ENCODE results near the gene CISD3.

Gene CISD3

GRCh38 chr17:38751808-38752307 lies 21.7 kb downstream of the CISD3 start:
- peak overlapping the region; percentile 93 for H3K27ac ChIP-seq
- TF ChIP-seq CTCF (conservative IDR thresholded peaks at IDR 0.05) (no peak), ZFX (IDR thresholded peaks at IDR 0.05) (no peak)

GRCh38 chr17:38752308-38753070 lies 22.3 kb downstream of the CISD3 start, which contains the start of gene PSMB3:
TSS of gene PSMB3 (plus strand) at chr17:38752741. CDS start at chr17:38752827, 86 bp downstream.
- H3K27ac ChIP-seq: peak within 1 kb of the TSS; percentile 93
- TF ChIP-seq ZFX (IDR thresholded peaks at IDR 0.05): peak; percentile 44; the same call in 1 of the 2 replicates
- TF ChIP-seq CTCF (conservative IDR thresholded peaks at IDR 0.05): no peak

GRCh38 chr17:38753071-38753506 lies 22.9 kb downstream of the CISD3 start:
- peak overlapping the region; percentile 93 for H3K27ac ChIP-seq
- TF ChIP-seq CTCF (conservative IDR thresholded peaks at IDR 0.05) (no peak), ZFX (IDR thresholded peaks at IDR 0.05) (0 out of 2 replicates have a peak, but pooled peaks have one; percentile 6)

GRCh38 chr17:38761612-38762011 lies 31.5 kb downstream of the CISD3 start:
- TF ChIP-seq CTCF (conservative IDR thresholded peaks at IDR 0.05): no peak
- no peak for TF ChIP-seq ZFX (IDR thresholded peaks at IDR 0.05)
- H3K27ac ChIP-seq: no peak overlapping the region

GRCh38 chr17:38762231-38762630 lies 32.1 kb downstream of the CISD3 start:
- no peak overlapping the region for H3K27ac ChIP-seq
- TF ChIP-seq ZFX (IDR thresholded peaks at IDR 0.05) (no peak), CTCF (conservative IDR thresholded peaks at IDR 0.05) (no peak)

- TF ChIP-seq ZFX (IDR thresholded peaks at IDR 0.05) (no peak), CTCF (conservative IDR thresholded peaks at IDR 0.05) (no peak)
- H3K27ac ChIP-seq: no peak overlapping the region
Observed at GRCh38 chr17:38766341-38766740, 36.2 kb downstream of the CISD3 start.

GRCh38 chr17:38768417-38768816 lies 38.3 kb downstream of the CISD3 start:
- peak overlapping the region; percentile 57 for H3K27ac ChIP-seq
- TF ChIP-seq CTCF (conservative IDR thresholded peaks at IDR 0.05) (no peak), ZFX (IDR thresholded peaks at IDR 0.05) (no peak)
